Stimulated activated CD8-positive, alpha-beta memory T cell treated with anti-CD3 and anti-CD28 coated beads, Interleukin-4, amount 100 ng/mL, for 24 hours (primary cell): ENCODE results near the gene LARP4.

Source experiments
- DNase-seq: peaks from one replicate; pipeline ENCODE4 v3.0.0-alpha.2; 2020; ENCODE audit warnings: low read depth

LARP4 gene

GRCh38 chr12:50527359-50527726 lies 126.7 kb downstream of the LARP4 start:
- no peak for DNase-seq

- DNase-seq = no peak
Observed at GRCh38 chr12:50528800-50529199, 128.1 kb downstream of the LARP4 start.

- DNase-seq = no peak
Observed at GRCh38 chr12:50529345-50529744, 128.7 kb downstream of the LARP4 start.
